ENCODE data around the gene TOR1B. TPM values are rescaled to one million over a fixed set of nuclear protein-coding genes. Genes with fewer than 3 reads are reported as not detected.
"Not testable (repeated sequence)": the region's sequence is repeated elsewhere in the genome, so short reads cannot be mapped to it uniquely, and the experiment has no call there.

Gene TOR1B
- total and polyA plus RNA-seq, 2 donors: 15.5 to 17.9 TPM

DNA sequence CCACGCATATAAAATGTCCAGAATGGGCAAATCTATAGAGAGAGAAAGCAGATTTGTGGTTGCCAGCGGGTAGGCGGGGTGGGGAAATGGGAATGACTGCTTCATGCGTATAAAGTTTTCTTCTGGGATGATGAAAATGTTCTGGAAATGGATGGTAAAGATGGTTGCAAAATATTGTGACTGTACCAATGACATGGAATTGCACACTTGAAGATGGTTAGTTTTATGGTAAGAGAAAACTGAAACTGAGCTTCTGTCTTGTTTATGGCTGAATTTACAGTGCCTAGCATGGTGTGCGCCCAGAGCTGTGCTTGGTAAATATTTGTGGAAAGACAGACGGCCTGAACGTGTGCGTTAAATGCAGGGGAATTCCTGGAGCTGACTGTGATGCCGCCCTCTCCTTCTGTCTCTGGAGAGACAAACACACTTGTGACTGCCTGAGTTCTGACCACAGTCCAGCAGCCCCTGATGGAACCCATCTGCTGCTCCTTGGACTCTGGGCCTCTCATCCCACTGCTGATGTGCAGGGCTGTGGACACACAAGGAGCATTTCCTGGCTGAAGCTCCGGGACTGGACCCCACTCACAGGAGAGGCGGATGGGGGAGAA is 41.6 kb upstream of the TOR1B start:
- no peak overlapping the region for H3K4me3 ChIP-seq (ENCODE audit: low read length in 2 of 2)

DNA sequence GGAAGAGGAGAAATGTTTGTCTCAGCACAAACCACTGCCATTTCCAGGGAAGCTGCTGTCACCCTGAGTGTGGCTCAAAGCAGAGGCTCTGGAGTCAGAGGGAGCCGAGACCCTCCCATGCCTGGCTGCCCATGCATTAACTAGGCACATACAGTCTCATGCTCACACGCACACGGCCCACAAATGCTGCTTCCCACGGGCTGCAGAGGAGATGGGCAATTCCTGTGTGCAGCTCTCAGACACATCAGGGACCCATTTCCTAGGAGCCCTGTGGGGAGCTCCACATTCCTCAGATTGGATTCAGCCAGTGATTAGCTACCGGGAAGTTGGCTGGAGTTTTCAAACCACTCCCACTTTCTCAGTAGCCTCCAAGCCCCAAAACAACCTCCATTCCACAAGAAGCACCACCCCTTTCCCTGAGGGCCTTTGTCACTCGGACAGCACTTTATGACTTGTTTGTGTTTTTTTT is 41.0 kb upstream of the TOR1B start:
- Histone ChIP-seq H3K4me1 (ENCODE audit: control insufficient read depth in 2 of 2, insufficient read depth in 2 of 2, low read length in 2 of 2) (no peaks in the 10 kb centered on the region), H3K9me3 (ENCODE audit: control insufficient read depth in 2 of 2, insufficient read depth in 1 of 2, low read length in 1 of 2) (no peaks in the 10 kb centered on the region), H3K4me3 (ENCODE audit: low read length in 2 of 2) (no peak overlapping the region), H3K27ac (ENCODE audit: low read depth in 1 of 2, low read length in 1 of 2) (no peak overlapping the region), H3K36me3 (ENCODE audit: control insufficient read depth in 2 of 2, insufficient read depth in 2 of 2, low read length in 1 of 2) (no peaks in the 10 kb centered on the region), H3K27me3 (ENCODE audit: control insufficient read depth in 2 of 2, insufficient read depth in 1 of 2, low read length in 1 of 2) (peaks cover 0 to 19% of the 10 kb centered on the region in 2 donors)
- no peak for DNase-seq (ENCODE audit: low read depth in 6 of 9, low spot score in 9 of 9)
- 68% methylated on average over 6 of the region's 6 CpGs for WGBS

More for the DNA sequence above, 41.6 kb upstream of the TOR1B start:
- H3K27me3 ChIP-seq (ENCODE audit: control insufficient read depth in 2 of 2, insufficient read depth in 1 of 2, low read length in 1 of 2): peaks cover 0 to 21% of the 10 kb centered on the region in 2 donors
- no peak for DNase-seq (ENCODE audit: low read depth in 6 of 9, low spot score in 9 of 9)
- WGBS: 88% methylated on average over 11 of the region's 11 CpGs
- no peak overlapping the region for H3K27ac ChIP-seq (ENCODE audit: low read depth in 1 of 2, low read length in 1 of 2)
- no peaks in the 10 kb centered on the region for H3K9me3 ChIP-seq (ENCODE audit: control insufficient read depth in 2 of 2, insufficient read depth in 1 of 2, low read length in 1 of 2)
- H3K4me1 ChIP-seq (ENCODE audit: control insufficient read depth in 2 of 2, insufficient read depth in 2 of 2, low read length in 2 of 2): no peaks in the 10 kb centered on the region
- no peaks in the 10 kb centered on the region for H3K36me3 ChIP-seq (ENCODE audit: control insufficient read depth in 2 of 2, insufficient read depth in 2 of 2, low read length in 1 of 2)

DNA sequence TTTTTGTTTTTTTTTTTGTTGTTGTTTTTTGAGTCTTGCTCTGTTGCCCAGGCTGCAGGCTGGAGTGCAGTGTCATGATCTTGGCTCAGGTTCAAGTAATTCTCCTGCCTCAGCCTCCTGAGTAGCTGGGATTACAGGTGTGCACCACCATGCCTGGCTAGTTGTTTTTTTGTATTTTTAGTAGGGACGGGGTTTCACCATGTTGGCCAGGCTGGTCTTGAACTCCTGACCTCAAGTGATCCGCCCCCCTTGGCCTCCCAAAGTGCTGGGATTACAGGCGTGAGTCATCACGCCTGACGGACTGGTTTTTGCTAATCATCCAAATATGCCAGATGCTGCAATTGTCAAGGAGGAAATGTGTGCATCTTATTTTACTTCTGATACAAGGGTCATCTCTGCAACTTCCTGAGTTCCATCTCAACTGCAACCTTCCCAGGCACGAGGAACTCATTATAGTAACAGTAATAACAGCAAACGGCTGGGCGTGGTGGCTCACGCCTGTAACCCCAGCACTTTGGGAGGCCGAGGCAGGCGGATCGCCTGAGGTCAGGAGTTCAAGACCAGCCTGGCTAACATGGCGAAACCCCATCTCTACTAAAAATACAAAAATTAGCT is 40.5 kb upstream of the TOR1B start:
- H3K36me3 ChIP-seq (ENCODE audit: control insufficient read depth in 2 of 2, insufficient read depth in 2 of 2, low read length in 1 of 2); H3K4me1 ChIP-seq (ENCODE audit: control insufficient read depth in 2 of 2, insufficient read depth in 2 of 2, low read length in 2 of 2); H3K27ac ChIP-seq (ENCODE audit: low read depth in 1 of 2, low read length in 1 of 2); H3K4me3 ChIP-seq (ENCODE audit: low read length in 2 of 2); H3K9me3 ChIP-seq (ENCODE audit: control insufficient read depth in 2 of 2, insufficient read depth in 1 of 2, low read length in 1 of 2); DNase-seq (ENCODE audit: low read depth in 6 of 9, low spot score in 9 of 9): not testable (repeated sequence)
- H3K27me3 ChIP-seq (ENCODE audit: control insufficient read depth in 2 of 2, insufficient read depth in 1 of 2, low read length in 1 of 2): peaks cover 0 to 19% of the 10 kb centered on the region in 2 donors
- 91% methylated on average over 13 of the region's 13 CpGs for WGBS

DNA sequence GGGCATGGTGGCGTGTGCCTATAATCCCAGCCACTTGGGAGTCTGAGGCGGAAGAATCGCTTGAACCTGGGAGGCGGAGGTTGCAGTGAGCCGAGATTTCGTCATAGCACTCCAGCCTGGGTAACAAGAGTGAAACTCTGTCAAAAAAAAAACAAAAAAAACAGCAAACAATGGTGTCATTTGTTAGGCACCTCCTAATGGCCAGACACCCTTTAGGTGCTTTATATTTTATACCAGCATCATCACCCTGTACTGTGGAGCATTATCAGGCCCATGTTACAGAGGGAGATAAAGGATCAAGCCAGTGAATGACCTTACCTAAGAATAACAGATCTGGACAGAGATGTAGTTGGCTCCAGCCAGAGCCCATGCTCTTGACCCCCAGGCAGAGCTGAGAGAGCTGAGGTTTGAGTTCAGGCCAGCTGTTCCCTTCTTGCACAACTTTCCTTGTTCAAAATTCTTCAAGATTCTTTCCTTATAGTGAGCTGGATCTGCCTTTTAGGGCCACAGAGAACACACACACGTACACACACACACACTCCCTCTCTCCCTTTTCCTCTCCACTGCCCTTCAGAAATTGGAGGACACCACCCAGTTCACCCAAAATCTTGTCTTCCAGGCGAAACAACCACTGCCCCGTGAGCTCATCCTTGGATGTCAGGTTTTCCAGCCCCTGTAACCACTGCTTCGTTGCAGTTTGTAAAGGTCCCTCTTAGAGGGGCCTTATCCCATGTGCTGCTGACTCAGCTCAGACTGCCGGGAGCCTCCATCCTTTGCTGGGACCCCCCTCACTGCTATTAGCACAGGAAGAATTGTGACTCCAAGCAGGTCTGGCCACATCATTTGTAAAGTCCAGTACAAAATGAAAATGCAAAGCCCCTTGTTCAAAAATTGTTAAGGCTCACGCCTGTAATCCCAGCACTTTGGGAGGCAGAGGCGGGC is 39.7 kb upstream of the TOR1B start:
- H3K27me3 ChIP-seq (ENCODE audit: control insufficient read depth in 2 of 2, insufficient read depth in 1 of 2, low read length in 1 of 2): peaks cover 0 to 15% of the 10 kb centered on the region in 2 donors
- no peaks in the 10 kb centered on the region for H3K9me3 ChIP-seq (ENCODE audit: control insufficient read depth in 2 of 2, insufficient read depth in 1 of 2, low read length in 1 of 2)
- WGBS: 95% methylated on average over 13 of the region's 13 CpGs
- no peaks in the 10 kb centered on the region for H3K4me1 ChIP-seq (ENCODE audit: control insufficient read depth in 2 of 2, insufficient read depth in 2 of 2, low read length in 2 of 2)
- H3K4me3 ChIP-seq (ENCODE audit: low read length in 2 of 2): no peak overlapping the region
- H3K27ac ChIP-seq (ENCODE audit: low read depth in 1 of 2, low read length in 1 of 2): peak overlapping the region in 1 of 2 donors; percentile 31
- H3K36me3 ChIP-seq (ENCODE audit: control insufficient read depth in 2 of 2, insufficient read depth in 2 of 2, low read length in 1 of 2): no peaks in the 10 kb centered on the region
- no peak for DNase-seq (ENCODE audit: low read depth in 6 of 9, low spot score in 9 of 9)

DNA sequence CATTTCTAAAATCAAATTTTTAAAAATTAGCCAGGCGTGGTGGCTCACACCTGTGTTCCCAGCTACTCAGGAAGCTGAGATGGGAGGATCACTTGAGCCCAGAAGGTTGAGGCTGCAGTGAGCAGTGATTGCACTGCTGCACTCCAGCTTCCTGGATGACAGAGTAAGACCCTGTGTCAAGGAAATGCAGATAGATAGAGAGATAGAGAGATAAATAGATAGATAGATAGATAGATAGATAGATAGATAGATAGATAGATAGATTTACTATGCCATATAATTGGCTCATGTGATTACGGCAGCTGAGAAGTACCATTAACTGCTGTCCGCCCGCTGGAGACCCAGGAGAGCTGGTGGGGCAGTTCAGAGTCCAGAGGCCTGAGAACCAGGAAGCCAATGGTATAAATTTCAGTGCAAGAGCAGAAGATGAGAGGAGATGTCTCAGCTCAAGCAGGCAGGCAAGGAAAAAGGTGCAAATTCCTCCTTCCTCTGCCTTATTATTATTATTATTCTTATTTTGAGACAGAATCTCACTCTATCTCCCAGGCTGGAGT is 37.1 kb upstream of the TOR1B start:
- H3K4me3 ChIP-seq (ENCODE audit: low read length in 2 of 2): no peak overlapping the region
- peaks cover 0 to 9% of the 10 kb centered on the region in 2 donors for H3K27me3 ChIP-seq (ENCODE audit: control insufficient read depth in 2 of 2, insufficient read depth in 1 of 2, low read length in 1 of 2)
- no peaks in the 10 kb centered on the region for H3K4me1 ChIP-seq (ENCODE audit: control insufficient read depth in 2 of 2, insufficient read depth in 2 of 2, low read length in 2 of 2)
- no peaks in the 10 kb centered on the region for H3K9me3 ChIP-seq (ENCODE audit: control insufficient read depth in 2 of 2, insufficient read depth in 1 of 2, low read length in 1 of 2)
- DNase-seq (ENCODE audit: low read depth in 6 of 9, low spot score in 9 of 9): no peak
- H3K36me3 ChIP-seq (ENCODE audit: control insufficient read depth in 2 of 2, insufficient read depth in 2 of 2, low read length in 1 of 2): no peaks in the 10 kb centered on the region
- 97% methylated on average over 4 of the region's 4 CpGs for WGBS
- H3K27ac ChIP-seq (ENCODE audit: low read depth in 1 of 2, low read length in 1 of 2): no peak overlapping the region

DNA sequence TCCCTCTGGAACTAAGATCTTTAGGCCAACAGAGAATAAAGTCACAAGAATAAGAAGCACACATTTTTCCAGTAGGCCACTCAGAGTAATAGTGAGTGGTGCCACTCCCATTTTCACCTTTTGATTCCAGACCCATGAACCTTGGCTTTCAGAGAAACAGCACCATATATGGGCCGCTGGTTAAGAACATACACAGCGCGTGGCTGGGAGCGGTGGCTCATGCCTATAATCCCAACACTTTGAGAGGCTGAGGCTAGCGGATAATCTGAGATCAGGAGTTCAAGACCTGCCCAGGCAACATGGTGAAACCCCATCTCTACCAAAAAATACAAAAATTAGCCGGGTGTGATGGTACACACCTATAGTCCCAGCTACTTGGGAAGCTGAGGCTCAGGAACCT is 34.5 kb upstream of the TOR1B start:
- peaks cover 0 to under 1% of the 10 kb centered on the region in 2 donors for H3K27me3 ChIP-seq (ENCODE audit: control insufficient read depth in 2 of 2, insufficient read depth in 1 of 2, low read length in 1 of 2)
- no peak overlapping the region for H3K27ac ChIP-seq (ENCODE audit: low read depth in 1 of 2, low read length in 1 of 2)
- no peak overlapping the region for H3K4me3 ChIP-seq (ENCODE audit: low read length in 2 of 2)
- no peaks in the 10 kb centered on the region for H3K4me1 ChIP-seq (ENCODE audit: control insufficient read depth in 2 of 2, insufficient read depth in 2 of 2, low read length in 2 of 2)
- H3K9me3 ChIP-seq (ENCODE audit: control insufficient read depth in 2 of 2, insufficient read depth in 1 of 2, low read length in 1 of 2): no peaks in the 10 kb centered on the region
- 97% methylated on average over 6 of the region's 6 CpGs for WGBS
- DNase-seq (ENCODE audit: low read depth in 6 of 9, low spot score in 9 of 9): no peak
- H3K36me3 ChIP-seq (ENCODE audit: control insufficient read depth in 2 of 2, insufficient read depth in 2 of 2, low read length in 1 of 2): no peaks in the 10 kb centered on the region

DNA sequence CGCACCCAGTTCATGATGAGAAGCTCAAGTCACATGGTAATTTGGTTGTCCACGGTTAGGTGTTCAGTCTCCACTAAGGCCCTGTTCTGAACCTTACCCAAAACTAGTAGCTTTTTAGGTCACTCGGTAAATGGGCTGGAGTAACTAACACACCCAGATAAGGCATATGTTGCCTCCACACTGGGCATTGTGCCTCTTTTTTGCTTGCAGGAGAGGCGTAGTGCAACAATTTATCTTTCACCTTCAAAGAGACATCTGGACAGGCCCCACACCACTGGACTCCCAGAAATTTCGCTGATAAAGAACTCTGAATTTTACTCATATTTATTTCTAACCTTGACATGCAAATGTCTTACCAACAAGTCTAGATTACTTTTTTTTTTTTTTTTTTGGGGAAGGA is 33.3 kb upstream of the TOR1B start:
- Histone ChIP-seq H3K36me3 (ENCODE audit: control insufficient read depth in 2 of 2, insufficient read depth in 2 of 2, low read length in 1 of 2) (no peaks in the 10 kb centered on the region), H3K27me3 (ENCODE audit: control insufficient read depth in 2 of 2, insufficient read depth in 1 of 2, low read length in 1 of 2) (peaks cover 0 to 6% of the 10 kb centered on the region in 2 donors), H3K27ac (ENCODE audit: low read depth in 1 of 2, low read length in 1 of 2) (no peak overlapping the region), H3K4me3 (ENCODE audit: low read length in 2 of 2) (no peak overlapping the region), H3K9me3 (ENCODE audit: control insufficient read depth in 2 of 2, insufficient read depth in 1 of 2, low read length in 1 of 2) (no peaks in the 10 kb centered on the region), H3K4me1 (ENCODE audit: control insufficient read depth in 2 of 2, insufficient read depth in 2 of 2, low read length in 2 of 2) (no peaks in the 10 kb centered on the region)
- WGBS: 94% methylated on average over 5 of the region's 5 CpGs
- no peak for DNase-seq (ENCODE audit: low read depth in 6 of 9, low spot score in 9 of 9)

DNA sequence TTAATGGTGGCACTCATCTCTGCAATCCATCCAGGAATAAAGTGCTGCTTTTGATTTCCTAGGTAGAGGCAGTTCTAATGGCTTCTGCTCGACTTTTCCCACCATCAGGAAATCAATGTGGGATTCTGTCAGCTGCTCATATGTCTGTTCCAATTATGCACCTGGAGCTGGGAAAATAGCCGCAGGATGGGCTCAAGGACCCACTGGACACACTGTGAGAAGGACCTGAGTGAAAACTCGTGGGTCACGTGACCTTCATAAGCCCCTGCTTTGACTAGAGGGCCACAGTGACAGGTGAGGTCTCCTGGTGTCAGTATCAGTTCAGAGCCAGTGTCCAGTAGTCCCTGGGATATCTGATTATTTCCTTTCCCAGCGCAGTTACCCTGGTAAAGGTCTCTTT is 32.2 kb upstream of the TOR1B start:
- Histone ChIP-seq H3K27me3 (ENCODE audit: control insufficient read depth in 2 of 2, insufficient read depth in 1 of 2, low read length in 1 of 2) (peaks cover 0 to 12% of the 10 kb centered on the region in 2 donors), H3K4me3 (ENCODE audit: low read length in 2 of 2) (no peak overlapping the region), H3K27ac (ENCODE audit: low read depth in 1 of 2, low read length in 1 of 2) (no peak overlapping the region), H3K4me1 (ENCODE audit: control insufficient read depth in 2 of 2, insufficient read depth in 2 of 2, low read length in 2 of 2) (no peaks in the 10 kb centered on the region), H3K9me3 (ENCODE audit: control insufficient read depth in 2 of 2, insufficient read depth in 1 of 2, low read length in 1 of 2) (no peaks in the 10 kb centered on the region), H3K36me3 (ENCODE audit: control insufficient read depth in 2 of 2, insufficient read depth in 2 of 2, low read length in 1 of 2) (no peaks in the 10 kb centered on the region)
- no peak for DNase-seq (ENCODE audit: low read depth in 6 of 9, low spot score in 9 of 9)
- 92% methylated on average over 5 of the region's 5 CpGs for WGBS
